Measurements from ENCODE around the gene CARNS1.
A peak's percentile ranks its signal among the peaks of the same experiment; 100 is the strongest.

CARNS1 gene

GRCh38 chr11:67369275-67369674, 46.2 kb upstream of the CARNS1 start:
- H3K4me3 ChIP-seq (ENCODE audit: low read depth, low read length): no peak overlapping the region
- TF ChIP-seq CTCF (IDR thresholded peaks at IDR 0.05; ENCODE audit: low read depth, low read length, missing control alignments): no peak
- in situ Hi-C loops (cut with HindIII; ENCODE audit: low sequenced_read_pairs): no loop called here
- no peak for DNase-seq (ENCODE audit: low read depth)

- DNase-seq (ENCODE audit: low read depth): no peak
- no peak for TF ChIP-seq CTCF (IDR thresholded peaks at IDR 0.05; ENCODE audit: low read depth, low read length, missing control alignments)
- in situ Hi-C loops (cut with HindIII; ENCODE audit: low sequenced_read_pairs): no loop called here
- no peak overlapping the region for H3K4me3 ChIP-seq (ENCODE audit: low read depth, low read length)
These were observed 45.6 kb upstream of the CARNS1 start for GRCh38 chr11:67369801-67370284.

- no peak for TF ChIP-seq CTCF (IDR thresholded peaks at IDR 0.05; ENCODE audit: low read depth, low read length, missing control alignments)
- in situ Hi-C loops (cut with HindIII; ENCODE audit: low sequenced_read_pairs): no loop called here
- no peak for DNase-seq (ENCODE audit: low read depth)
- H3K4me3 ChIP-seq (ENCODE audit: low read depth, low read length): peak overlapping the region; percentile 60
These were observed 45.0 kb upstream of the CARNS1 start for GRCh38 chr11:67370351-67371076.

- DNase-seq (ENCODE audit: low read depth): no peak
- peak overlapping the region; percentile 60 for H3K4me3 ChIP-seq (ENCODE audit: low read depth, low read length)
- TF ChIP-seq CTCF (IDR thresholded peaks at IDR 0.05; ENCODE audit: low read depth, low read length, missing control alignments): peak; percentile 64
- in situ Hi-C loops (cut with HindIII; ENCODE audit: low sequenced_read_pairs): no loop called here
These were observed 44.1 kb upstream of the CARNS1 start for GRCh38 chr11:67371189-67371910.

GRCh38 chr11:67371911-67372320, 43.6 kb upstream of the CARNS1 start:
- in situ Hi-C loops (cut with HindIII; ENCODE audit: low sequenced_read_pairs): no loop called here
- no peak for DNase-seq (ENCODE audit: low read depth)
- peak overlapping the region; percentile 60 for H3K4me3 ChIP-seq (ENCODE audit: low read depth, low read length)
- TF ChIP-seq CTCF (IDR thresholded peaks at IDR 0.05; ENCODE audit: low read depth, low read length, missing control alignments): no peak

GRCh38 chr11:67372321-67372992, 43.0 kb upstream of the CARNS1 start:
- TF ChIP-seq CTCF (IDR thresholded peaks at IDR 0.05; ENCODE audit: low read depth, low read length, missing control alignments): no peak
- in situ Hi-C loops (cut with HindIII; ENCODE audit: low sequenced_read_pairs): no loop called here
- peak overlapping the region; percentile 60 for H3K4me3 ChIP-seq (ENCODE audit: low read depth, low read length)
- DNase-seq (ENCODE audit: low read depth): no peak

Data from astrocyte of the cerebellum (primary cell).